ENCODE results near the gene TENM3.

TENM3 gene

DNA sequence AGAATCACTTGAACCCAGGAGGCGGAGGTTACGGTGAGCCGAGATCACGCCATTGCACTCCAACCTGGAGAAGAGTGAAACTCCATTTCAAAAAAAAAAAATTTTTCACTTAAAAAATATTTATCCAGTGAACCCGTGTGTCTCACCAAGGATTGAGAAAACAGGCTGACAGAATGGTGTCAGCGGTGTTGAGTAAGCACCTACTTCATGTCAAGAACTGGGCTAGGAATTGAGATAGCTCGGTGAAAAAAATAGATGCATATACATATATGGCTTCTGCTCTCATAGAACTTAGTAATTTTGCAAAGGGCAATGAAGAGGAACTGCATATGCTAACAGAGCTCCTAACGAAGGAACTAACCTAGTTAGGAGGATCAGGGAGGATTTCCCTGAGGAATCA lies 297.3 kb downstream of the TENM3 start:
- H3K4me2 ChIP-seq (ENCODE audit: low read depth, low read length, poor library complexity, severe bottlenecking), result no peak overlapping the region
- no peaks in the 10 kb centered on the region for H3K36me3 ChIP-seq (ENCODE audit: low read length)
- TF ChIP-seq EZH2phosphoT487 (conservative IDR thresholded peaks at IDR 0.05; ENCODE audit: low read length) (no peak), CTCF (IDR thresholded peaks at IDR 0.05; ENCODE audit: insufficient read depth, low read length, poor library complexity, severe bottlenecking) (no peak)
- H3K27me3 ChIP-seq (ENCODE audit: low read length), result no peaks in the 10 kb centered on the region
- H3K9me3 ChIP-seq (ENCODE audit: insufficient read depth, low read length), result no peaks in the 10 kb centered on the region
- H3F3A ChIP-seq (ENCODE audit: insufficient read depth), result no peaks in the 10 kb centered on the region
- H3K9me2 ChIP-seq (replicated peaks; ENCODE audit: insufficient read depth, low read length), result no peaks in the 10 kb centered on the region
- H2AFZ ChIP-seq (ENCODE audit: low read depth, low read length, severe bottlenecking), result no peak overlapping the region
- H3K9ac ChIP-seq (ENCODE audit: low read length), result no peak overlapping the region
- no peaks in the 10 kb centered on the region for H3K79me2 ChIP-seq (ENCODE audit: insufficient read depth, low read length)
- no peaks in the 10 kb centered on the region for H4K20me1 ChIP-seq (ENCODE audit: low read depth, low read length)
- H3K4me3 ChIP-seq (ENCODE audit: insufficient read depth, low read length, poor library complexity, severe bottlenecking), result no peak overlapping the region
- H3K27ac ChIP-seq (ENCODE audit: low read depth, low read length), result no peak overlapping the region

GRCh38 chr4:182547435-182547834 lies 304.2 kb downstream of the TENM3 start:
- H3F3A ChIP-seq (ENCODE audit: insufficient read depth), result no peaks in the 10 kb centered on the region
- no peak overlapping the region for H3K4me3 ChIP-seq (ENCODE audit: insufficient read depth, low read length, poor library complexity, severe bottlenecking)
- no peak overlapping the region for H3K4me2 ChIP-seq (ENCODE audit: low read depth, low read length, poor library complexity, severe bottlenecking)
- TF ChIP-seq EZH2phosphoT487 (conservative IDR thresholded peaks at IDR 0.05; ENCODE audit: low read length), result no peak
- H4K20me1 ChIP-seq (ENCODE audit: low read depth, low read length), result no peaks in the 10 kb centered on the region
- no peak overlapping the region for H2AFZ ChIP-seq (ENCODE audit: low read depth, low read length, severe bottlenecking)
- H3K79me2 ChIP-seq (ENCODE audit: insufficient read depth, low read length), result no peaks in the 10 kb centered on the region
- H3K9me3 ChIP-seq (ENCODE audit: insufficient read depth, low read length), result no peaks in the 10 kb centered on the region
- H3K27ac ChIP-seq (ENCODE audit: low read depth, low read length), result no peak overlapping the region
- no peaks in the 10 kb centered on the region for H3K27me3 ChIP-seq (ENCODE audit: low read length)
- H3K9me2 ChIP-seq (replicated peaks; ENCODE audit: insufficient read depth, low read length), result no peaks in the 10 kb centered on the region
- H3K36me3 ChIP-seq (ENCODE audit: low read length), result no peaks in the 10 kb centered on the region
- no peak overlapping the region for H3K9ac ChIP-seq (ENCODE audit: low read length)

- Histone ChIP-seq H3K27ac (ENCODE audit: low read depth, low read length) (no peak overlapping the region), H2AFZ (ENCODE audit: low read depth, low read length, severe bottlenecking) (no peak overlapping the region), H3K9me3 (ENCODE audit: insufficient read depth, low read length) (no peaks in the 10 kb centered on the region), H3K79me2 (ENCODE audit: insufficient read depth, low read length) (no peaks in the 10 kb centered on the region), H4K20me1 (ENCODE audit: low read depth, low read length) (no peaks in the 10 kb centered on the region), H3K9ac (ENCODE audit: low read length) (no peak overlapping the region), H3K9me2 (replicated peaks; ENCODE audit: insufficient read depth, low read length) (no peaks in the 10 kb centered on the region), H3K4me3 (ENCODE audit: insufficient read depth, low read length, poor library complexity, severe bottlenecking) (no peak overlapping the region), H3K27me3 (ENCODE audit: low read length) (no peaks in the 10 kb centered on the region), H3K4me2 (ENCODE audit: low read depth, low read length, poor library complexity, severe bottlenecking) (no peak overlapping the region), H3F3A (ENCODE audit: insufficient read depth) (no peaks in the 10 kb centered on the region), H3K36me3 (ENCODE audit: low read length) (no peaks in the 10 kb centered on the region)
- TF ChIP-seq EZH2phosphoT487 (conservative IDR thresholded peaks at IDR 0.05; ENCODE audit: low read length), result no peak
- no peak for TF ChIP-seq CTCF (IDR thresholded peaks at IDR 0.05; ENCODE audit: insufficient read depth, low read length, poor library complexity, severe bottlenecking)
Observed at GRCh38 chr4:182548156-182548555, 305.0 kb downstream of the TENM3 start.

DNA sequence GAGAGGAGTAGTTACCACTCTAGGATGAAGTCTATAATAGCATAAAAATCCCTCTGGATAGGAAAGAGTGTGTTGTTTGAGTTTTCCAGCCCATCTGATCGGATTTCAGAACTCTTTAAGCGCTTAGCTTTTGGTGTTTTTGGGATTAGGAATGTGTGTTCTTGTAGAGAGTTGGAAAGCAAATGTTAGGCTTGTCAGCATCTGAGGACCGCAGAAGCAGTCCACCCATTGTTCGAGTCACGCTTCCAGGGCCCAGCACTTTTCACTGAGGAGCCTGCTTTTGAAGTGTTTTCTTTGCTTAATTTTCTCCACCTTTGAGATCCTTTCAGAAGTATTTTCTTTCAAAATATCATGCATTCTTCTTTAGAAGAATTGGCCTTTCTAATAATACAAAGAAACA lies 306.2 kb downstream of the TENM3 start:
- Histone ChIP-seq H3K27me3 (ENCODE audit: low read length) (no peaks in the 10 kb centered on the region), H3F3A (ENCODE audit: insufficient read depth) (no peaks in the 10 kb centered on the region), H4K20me1 (ENCODE audit: low read depth, low read length) (no peaks in the 10 kb centered on the region), H3K9ac (ENCODE audit: low read length) (no peak overlapping the region), H3K79me2 (ENCODE audit: insufficient read depth, low read length) (no peaks in the 10 kb centered on the region), H3K9me3 (ENCODE audit: insufficient read depth, low read length) (no peaks in the 10 kb centered on the region), H3K4me3 (ENCODE audit: insufficient read depth, low read length, poor library complexity, severe bottlenecking) (no peak overlapping the region), H3K9me2 (replicated peaks; ENCODE audit: insufficient read depth, low read length) (no peaks in the 10 kb centered on the region), H3K27ac (ENCODE audit: low read depth, low read length) (no peak overlapping the region), H2AFZ (ENCODE audit: low read depth, low read length, severe bottlenecking) (no peak overlapping the region), H3K4me2 (ENCODE audit: low read depth, low read length, poor library complexity, severe bottlenecking) (no peak overlapping the region), H3K36me3 (ENCODE audit: low read length) (no peaks in the 10 kb centered on the region)
- TF ChIP-seq EZH2phosphoT487 (conservative IDR thresholded peaks at IDR 0.05; ENCODE audit: low read length) (no peak), CTCF (IDR thresholded peaks at IDR 0.05; ENCODE audit: insufficient read depth, low read length, poor library complexity, severe bottlenecking) (no peak)
